MM.1S (cell line): ENCODE results near the gene KCNC1.

Experiments
- CTCF ChIP-seq: fragments of 300-600 bp; sonication (generic); IDR thresholded peaks from 2 replicates; pipeline ENCODE4 v1.5.1; 2016; ENCODE audit warnings: antibody characterized with exemption, low read length, mixed read lengths
- EZH2 ChIP-seq: fragments of 300-600 bp; sonication (generic); optimal IDR thresholded peaks from 2 replicates; pipeline ENCODE3; 2017; ENCODE audit warnings: low read depth, mild to moderate bottlenecking, antibody characterized with exemption, low read length, mixed read lengths
- EZH2phosphoT487 ChIP-seq: fragments of 300-600 bp; sonication (generic); IDR thresholded peaks from 2 replicates; pipeline ENCODE4 v1.6.1; 2018; ENCODE audit warnings: antibody characterized with exemption, low read length

- TF ChIP-seq EZH2 (no peak), CTCF (no peak), EZH2phosphoT487 (no peak)
Observed at GRCh38 chr11:17720796-17721171, 13.8 kb upstream of the KCNC1 start.
